Measurements from ENCODE around the gene AIFM2.

AIFM2 gene

GRCh38 chr10:70146489-70147258 lies 14.0 kb upstream of the AIFM2 start, which contains the start of gene TYSND1:
Gene TYSND1 (minus strand): TSS chr10:70146700. CDS start chr10:70146586, 114 bp downstream.
- DNase-seq (ENCODE audit: low read depth in 2 of 2) = peak; percentile 72 to 83

DNA sequence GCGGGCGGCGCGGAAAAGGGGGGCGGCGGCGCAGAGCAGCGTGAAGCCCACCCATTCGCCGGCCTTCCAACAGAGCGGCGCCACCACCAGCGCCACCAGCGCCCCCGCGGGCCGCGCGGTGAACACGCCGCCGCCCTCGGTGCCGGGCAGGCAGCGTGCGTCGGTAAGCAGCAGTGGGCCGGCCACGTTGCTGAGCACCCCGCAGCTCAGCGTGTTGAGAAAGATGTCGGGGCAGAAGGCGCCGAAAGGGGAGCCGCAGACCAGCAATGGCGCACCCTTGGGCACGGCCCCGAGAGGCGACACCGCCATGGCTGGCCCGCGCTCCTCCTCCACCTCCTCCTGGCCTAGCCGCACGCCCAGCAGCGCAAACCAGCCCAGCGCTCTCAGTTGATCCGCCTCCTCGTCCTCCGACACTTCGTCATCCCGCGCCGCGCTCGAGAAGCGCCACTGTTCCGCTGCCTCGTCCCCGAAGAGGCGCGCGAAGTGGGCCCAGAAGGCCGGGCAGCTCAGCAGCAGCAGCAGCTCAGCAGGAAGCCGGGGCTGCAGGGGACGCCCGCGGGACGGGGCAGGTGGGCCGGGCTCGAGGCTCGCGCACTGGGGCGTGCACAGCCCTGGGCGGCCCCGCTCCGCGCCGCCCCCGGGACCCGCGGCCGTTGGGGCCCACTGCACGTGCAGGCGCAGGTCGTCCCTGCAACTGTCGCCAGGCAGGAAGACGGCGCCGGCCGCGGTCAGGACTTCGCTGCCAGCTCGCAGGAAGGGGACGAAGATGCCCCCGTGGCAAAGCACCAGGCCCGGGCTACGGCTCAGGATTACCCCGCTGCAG lies 13.3 kb upstream of the AIFM2 start:
- peak; percentile 37 to 44 for DNase-seq (ENCODE audit: low read depth in 2 of 2)

DNA sequence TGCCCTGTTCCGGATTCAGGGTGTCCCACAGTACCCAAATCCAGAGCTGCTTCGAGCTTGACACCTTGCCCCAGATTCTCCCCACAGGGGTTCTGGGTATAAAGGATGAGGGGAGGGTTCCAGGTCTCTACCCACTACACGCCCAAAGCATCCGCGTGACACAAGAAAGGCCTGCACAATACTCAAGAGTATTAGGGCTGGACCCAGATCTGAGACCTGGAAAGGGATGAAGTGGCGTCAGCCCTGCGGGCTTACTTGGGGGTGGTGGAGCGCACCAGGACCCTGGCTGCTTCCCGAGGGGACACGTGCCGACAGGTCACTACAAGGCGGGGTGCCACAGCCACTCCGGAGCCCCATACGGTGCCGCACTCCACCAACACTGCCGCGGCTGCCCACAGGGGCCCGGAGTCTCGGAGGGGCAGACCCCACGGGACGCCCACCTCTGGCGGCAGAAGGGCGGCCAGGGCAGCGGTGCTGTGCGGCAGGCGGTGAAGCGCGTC lies 12.6 kb upstream of the AIFM2 start:
- DNase-seq (ENCODE audit: low read depth in 2 of 2) = no peak

DNA sequence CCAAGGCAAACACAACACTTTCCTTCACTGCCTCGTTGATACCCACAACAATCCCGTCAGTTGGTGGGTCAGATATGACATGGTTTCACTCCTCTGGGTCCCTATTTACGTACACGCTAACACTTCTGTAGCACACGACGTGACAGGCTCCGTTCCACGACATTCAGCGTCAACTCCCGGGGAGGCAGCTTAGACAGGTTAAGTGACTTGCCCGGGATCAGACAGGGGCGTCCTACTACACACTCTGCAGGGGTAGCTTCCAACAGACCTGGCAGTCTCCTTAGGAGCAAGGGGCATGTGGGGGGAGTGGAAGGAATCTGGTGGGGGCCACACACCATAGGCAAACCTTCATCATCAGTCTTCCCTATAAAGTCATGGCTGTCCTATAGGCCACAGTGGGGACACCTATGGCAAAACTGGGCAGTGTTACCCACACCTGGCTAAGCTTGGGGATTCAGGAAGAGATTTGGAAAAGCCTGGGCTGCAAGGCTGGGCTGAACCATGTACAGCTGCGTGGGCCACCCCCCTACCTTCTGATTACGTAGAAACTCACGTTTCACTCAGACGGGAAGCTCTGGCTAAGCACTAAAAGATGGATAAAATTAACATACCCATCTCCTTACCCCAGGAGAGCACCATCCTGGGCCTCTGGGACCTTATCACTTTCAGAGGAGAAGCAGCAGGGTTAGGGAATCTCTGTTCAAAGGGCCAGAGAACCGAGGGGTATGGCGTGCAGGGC lies 11.9 kb upstream of the AIFM2 start:
- no peak for DNase-seq (ENCODE audit: low read depth in 2 of 2)

DNA sequence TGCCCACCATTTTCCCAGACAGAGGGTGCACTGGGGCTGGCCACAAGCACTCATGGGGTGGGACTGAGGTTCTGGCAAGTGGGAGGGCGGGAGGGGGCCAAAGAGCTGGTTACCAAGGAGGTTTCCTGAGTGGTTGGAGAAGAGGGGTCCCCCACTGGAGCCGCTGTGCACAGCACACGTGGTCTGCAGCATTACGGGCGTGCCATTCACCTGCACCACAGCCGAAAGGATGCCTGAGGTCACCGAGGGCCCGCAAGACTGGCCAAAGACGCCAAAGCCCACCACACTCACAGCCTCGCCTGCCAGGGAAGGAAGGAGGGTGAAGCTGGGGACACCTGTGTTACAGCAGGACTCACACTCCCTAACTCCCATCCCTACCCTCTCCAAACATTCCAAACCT lies 9.9 kb upstream of the AIFM2 start:
- no peak for DNase-seq (ENCODE audit: low read depth in 2 of 2)

GRCh38 chr10:70140297-70140696 lies 7.7 kb upstream of the AIFM2 start:
- no peak for DNase-seq (ENCODE audit: low read depth in 2 of 2)

- no peak for DNase-seq (ENCODE audit: low read depth in 2 of 2)
These were observed 7.3 kb upstream of the AIFM2 start for GRCh38 chr10:70139997-70140250.

GRCh38 chr10:70139151-70139996 lies 6.7 kb upstream of the AIFM2 start:
- no peak for DNase-seq (ENCODE audit: low read depth in 2 of 2)

- DNase-seq (ENCODE audit: low read depth in 2 of 2) = no peak
These were observed 5.6 kb upstream of the AIFM2 start for GRCh38 chr10:70137927-70138883.

- no peak for DNase-seq (ENCODE audit: low read depth in 2 of 2)
These were observed 4.5 kb upstream of the AIFM2 start for GRCh38 chr10:70137135-70137534.

GRCh38 chr10:70135684-70136083 lies 3.1 kb upstream of the AIFM2 start:
- no peak for DNase-seq (ENCODE audit: low read depth in 2 of 2)

DNA sequence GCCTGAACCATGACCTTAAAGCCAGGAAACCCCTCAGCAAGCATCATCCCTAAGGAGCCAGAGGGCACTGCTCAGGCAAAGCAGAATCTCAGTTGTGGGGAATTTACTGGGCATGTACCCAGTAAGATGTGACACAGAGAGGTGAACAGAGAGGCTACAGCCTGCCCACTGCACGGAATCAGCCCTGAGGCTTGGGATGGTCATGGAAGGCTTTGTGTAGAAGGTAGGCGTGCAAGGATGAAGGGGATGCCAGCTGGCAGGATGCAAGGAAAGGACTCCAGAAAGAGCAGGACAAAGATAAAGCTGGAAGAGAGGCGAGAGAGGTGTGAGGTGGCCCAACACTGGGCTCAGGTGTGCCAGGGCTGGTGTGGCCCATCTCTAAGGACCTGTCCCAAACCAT lies 2.4 kb upstream of the AIFM2 start:
- DNase-seq (ENCODE audit: low read depth in 2 of 2) = no peak

DNA sequence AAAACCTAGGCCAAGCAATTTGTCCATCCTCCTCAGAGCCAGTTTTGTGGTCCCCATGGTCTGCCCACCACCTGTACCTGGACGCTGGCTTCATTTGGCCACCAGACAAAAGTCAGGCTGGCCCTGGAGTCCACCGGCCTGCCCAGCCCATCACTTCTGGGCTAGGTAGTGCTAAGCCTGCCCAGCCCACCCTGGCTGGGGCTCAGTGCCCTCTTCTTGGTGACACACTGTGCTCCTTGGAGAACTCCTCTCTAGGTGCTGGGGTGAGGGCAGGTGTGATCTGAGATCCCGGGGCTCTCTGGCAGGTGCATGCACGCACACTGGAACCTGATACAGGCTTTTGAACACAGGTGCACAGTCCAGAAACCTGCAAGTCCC lies 1.1 kb downstream of the AIFM2 start:
- DNase-seq (ENCODE audit: low read depth in 2 of 2) = no peak

DNA sequence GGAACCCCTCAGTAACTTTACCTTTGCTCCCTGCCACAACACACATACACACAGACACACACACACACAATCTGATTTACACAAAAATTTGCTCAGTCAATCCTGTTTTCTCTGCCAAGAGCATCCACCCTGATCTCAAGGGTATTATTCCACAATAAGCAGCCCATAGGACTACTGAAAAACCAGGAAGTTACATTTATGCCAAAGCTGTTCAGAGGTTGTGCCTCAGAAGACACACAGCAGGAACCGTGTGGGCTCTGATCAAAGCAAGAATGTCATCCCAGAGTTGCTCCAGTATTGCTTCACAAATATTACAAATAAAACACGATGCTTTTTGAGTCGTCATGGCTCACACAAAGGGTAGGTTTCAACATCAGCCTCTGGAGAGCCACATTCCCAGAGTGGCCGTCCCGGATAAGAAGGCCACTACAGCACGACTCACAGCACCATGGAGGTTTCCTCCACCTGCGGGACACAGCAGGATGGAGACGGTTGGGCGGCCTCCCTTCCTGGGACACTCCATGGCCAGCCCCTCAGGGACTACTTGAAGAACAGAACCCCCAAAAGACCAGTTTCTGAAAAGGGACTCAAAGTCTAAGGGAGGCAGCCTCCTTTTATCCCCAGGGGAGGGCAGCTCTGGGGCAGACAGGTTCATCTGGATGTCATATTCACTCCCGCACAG lies 1.6 kb downstream of the AIFM2 start:
- no peak for DNase-seq (ENCODE audit: low read depth in 2 of 2)

- no peak for DNase-seq (ENCODE audit: low read depth in 2 of 2)
These were observed 5.8 kb downstream of the AIFM2 start for GRCh38 chr10:70126700-70127395.

- no peak for DNase-seq (ENCODE audit: low read depth in 2 of 2)
These were observed 6.6 kb downstream of the AIFM2 start for GRCh38 chr10:70125918-70126552.

- no peak for DNase-seq (ENCODE audit: low read depth in 2 of 2)
These were observed 7.7 kb downstream of the AIFM2 start for GRCh38 chr10:70124918-70125317.

- DNase-seq (ENCODE audit: low read depth in 2 of 2) = no peak
These were observed 8.2 kb downstream of the AIFM2 start for GRCh38 chr10:70124415-70124814.

GRCh38 chr10:70123817-70124216 lies 8.8 kb downstream of the AIFM2 start:
- no peak for DNase-seq (ENCODE audit: low read depth in 2 of 2)
